Fibroblast of villous mesenchyme (primary cell): ENCODE measurements around the gene GCSAM. TPM values are rescaled to one million over a fixed set of nuclear protein-coding genes. Genes with fewer than 3 reads are reported as not detected.
A peak's percentile ranks its signal among the peaks of the same experiment; 100 is the strongest.

ENCODE experiments used
- DNase-seq: peaks from one replicate; pipeline ENCODE4 v3.0.0-alpha.2; 2010; ENCODE audit warnings: low read depth
- H3K4me3 ChIP-seq: 2 replicates; pipeline ENCODE4 v1.5.1; 2011; ENCODE audit warnings: low read depth, mild to moderate bottlenecking, low read length
- CTCF ChIP-seq: IDR thresholded peaks from 2 replicates; pipeline ENCODE4 v1.5.1; 2012; ENCODE audit warnings: low read depth, mild to moderate bottlenecking, low read length; ENCODE audit not compliant: insufficient read depth
- total RNA-seq: library from RNA; depleted of rRNA; stranded (reverse); fragments of >200 nt; gene quantifications from 2 replicates; pipeline ENCODE4 v1.2.3, GENCODE V29; 2012

GCSAM gene
- total RNA-seq, 1 donor: not detected

- DNase-seq: no peak
- TF ChIP-seq CTCF: no peak
- H3K4me3 ChIP-seq: no peak overlapping the region
Measured at GRCh38 chr3:112143689-112144088, 10.6 kb upstream of the GCSAM start.

GRCh38 chr3:112143251-112143650, 10.2 kb upstream of the GCSAM start:
- DNase-seq: peak; percentile 30
- no peak overlapping the region for H3K4me3 ChIP-seq
- no peak for TF ChIP-seq CTCF

GRCh38 chr3:112141293-112141692, 8.2 kb upstream of the GCSAM start:
- no peak for TF ChIP-seq CTCF
- H3K4me3 ChIP-seq: no peak overlapping the region
- no peak for DNase-seq

GRCh38 chr3:112140584-112140983, 7.5 kb upstream of the GCSAM start:
- H3K4me3 ChIP-seq: no peak overlapping the region
- DNase-seq: no peak
- no peak for TF ChIP-seq CTCF

GRCh38 chr3:112138219-112138969, 5.3 kb upstream of the GCSAM start:
- DNase-seq: no peak
- no peak for TF ChIP-seq CTCF
- H3K4me3 ChIP-seq: no peak overlapping the region

GRCh38 chr3:112137781-112138180, 4.7 kb upstream of the GCSAM start:
- DNase-seq: no peak
- TF ChIP-seq CTCF: no peak
- H3K4me3 ChIP-seq: no peak overlapping the region
